H9 (cell line): ENCODE measurements around the gene SEZ6. TPM values are rescaled to one million over a fixed set of nuclear protein-coding genes. Genes with fewer than 3 reads are reported as not detected.

ENCODE experiments used
- DNase-seq: peaks from one replicate; pipeline ENCODE4 v3.0.0-alpha.2; 2017
- H2AFZ ChIP-seq: one replicate; pipeline ENCODE4 v1.6.1; 2013; ENCODE audit warnings: mild to moderate bottlenecking, low read length, control low read depth, moderate library complexity
- H2AK5ac ChIP-seq: 2 replicates; pipeline ENCODE4 v1.6.1; 2013; ENCODE audit warnings: low read length, control low read depth, mixed read lengths; ENCODE audit not compliant: insufficient read length
- H2BK120ac ChIP-seq: one replicate; pipeline ENCODE4 v1.6.1; 2013; ENCODE audit warnings: low read depth, mild to moderate bottlenecking, low read length, control low read depth, inconsistent platforms; ENCODE audit not compliant: poor library complexity, severe bottlenecking
- H2BK12ac ChIP-seq: 2 replicates; pipeline ENCODE4 v1.6.1; 2013; ENCODE audit warnings: low read length, control low read depth, mixed read lengths, low read depth; ENCODE audit not compliant: insufficient read length
- H2BK15ac ChIP-seq: 2 replicates; pipeline ENCODE4 v1.6.1; 2013; ENCODE audit warnings: low read depth, low read length, control low read depth
- H2BK20ac ChIP-seq: one replicate; pipeline ENCODE4 v1.6.1; 2013; ENCODE audit warnings: low read depth, mild to moderate bottlenecking, low read length, control low read depth, inconsistent platforms; ENCODE audit not compliant: poor library complexity, severe bottlenecking
- H2BK5ac ChIP-seq: 2 replicates; pipeline ENCODE4 v1.6.1; 2013; ENCODE audit warnings: low read length, control low read depth, mixed read lengths; ENCODE audit not compliant: insufficient read length
- H3K14ac ChIP-seq: 2 replicates; pipeline ENCODE4 v1.6.1; 2013; ENCODE audit warnings: low read length, control low read depth; ENCODE audit not compliant: insufficient read depth
- H3K18ac ChIP-seq: 2 replicates; pipeline ENCODE4 v1.6.1; 2013; ENCODE audit warnings: low read depth, mild to moderate bottlenecking, mixed read lengths, low read length, control low read depth; ENCODE audit not compliant: insufficient read length
- H3K23ac ChIP-seq: 2 replicates; pipeline ENCODE4 v1.6.1; 2013; ENCODE audit warnings: low read length, control low read depth, mixed read lengths, low read depth; ENCODE audit not compliant: insufficient read length
- H3K23me2 ChIP-seq: 2 replicates; pipeline ENCODE4 v1.6.1; 2013; ENCODE audit warnings: low read depth, mild to moderate bottlenecking, mixed read lengths, low read length, control low read depth; ENCODE audit not compliant: insufficient read length, poor library complexity, severe bottlenecking
- H3K27ac ChIP-seq: 2 replicates; pipeline ENCODE4 v1.5.1; 2013; ENCODE audit warnings: low read length, control low read depth, mixed read lengths, low read depth; ENCODE audit not compliant: insufficient read length
- H3K27me3 ChIP-seq: 2 replicates; pipeline ENCODE4 v1.6.1; 2013; ENCODE audit warnings: low read length, control low read depth, inconsistent platforms; ENCODE audit not compliant: insufficient read depth
- H3K4ac ChIP-seq: 2 replicates; pipeline ENCODE4 v1.6.1; 2013; ENCODE audit warnings: low read depth, mild to moderate bottlenecking, control low read depth, inconsistent platforms, low read length, moderate library complexity
- H3K4me1 ChIP-seq: 2 replicates; pipeline ENCODE4 v1.6.1; 2013; ENCODE audit warnings: low read length, control low read depth, inconsistent platforms; ENCODE audit not compliant: insufficient read depth
- H3K4me2 ChIP-seq: 2 replicates; pipeline ENCODE4 v1.6.1; 2013; ENCODE audit warnings: low read length, control low read depth, mixed read lengths; ENCODE audit not compliant: insufficient read length, insufficient read depth
- H3K56ac ChIP-seq: 2 replicates; pipeline ENCODE4 v1.6.1; 2013; ENCODE audit warnings: low read depth, mild to moderate bottlenecking, mixed read lengths, low read length, control low read depth; ENCODE audit not compliant: insufficient read length
- H3K79me1 ChIP-seq: 2 replicates; pipeline ENCODE4 v1.6.1; 2013; ENCODE audit warnings: low read depth, mild to moderate bottlenecking, moderate library complexity, low read length, control low read depth, inconsistent platforms; ENCODE audit not compliant: insufficient read depth, poor library complexity, severe bottlenecking
- H3K79me2 ChIP-seq: 2 replicates; pipeline ENCODE4 v1.6.1; 2013; ENCODE audit warnings: low read length, control low read depth, inconsistent platforms; ENCODE audit not compliant: insufficient read depth
- H3K9ac ChIP-seq: 2 replicates; pipeline ENCODE4 v1.6.1; 2013; ENCODE audit warnings: low read length, control low read depth, mixed read lengths; ENCODE audit not compliant: insufficient read length; ENCODE audit errors: extremely low read depth
- H3K9me3 ChIP-seq: one replicate; pipeline ENCODE4 v1.6.1; 2013; ENCODE audit warnings: low read depth, low read length, inconsistent platforms; ENCODE audit not compliant: control insufficient read depth
- H3T11ph ChIP-seq: one replicate; pipeline ENCODE4 v1.6.1; 2013; ENCODE audit warnings: mild to moderate bottlenecking, low read length, control low read depth, inconsistent platforms
- H4K20me1 ChIP-seq: one replicate; pipeline ENCODE4 v1.6.1; 2013; ENCODE audit not compliant: control insufficient read depth, insufficient read length, insufficient read depth
- H4K5ac ChIP-seq: 2 replicates; pipeline ENCODE4 v1.6.1; 2013; ENCODE audit warnings: low read depth, mild to moderate bottlenecking, mixed read lengths, low read length, control low read depth; ENCODE audit not compliant: insufficient read length
- H4K8ac ChIP-seq: replicated peaks from 2 replicates; pipeline ENCODE4 v1.6.1; 2013; ENCODE audit warnings: low read length, control low read depth, mixed read lengths, low read depth; ENCODE audit not compliant: insufficient read length
- H4K91ac ChIP-seq: 2 replicates; pipeline ENCODE4 v1.6.1; 2013; ENCODE audit warnings: low read depth, mild to moderate bottlenecking, moderate library complexity, mixed read lengths, low read length, control low read depth; ENCODE audit not compliant: insufficient read length
- H3K27ac Mint-ChIP-seq, 3 experiments: 2 replicates in 2 of 3; 3 replicates in 1 of 3; pipeline ENCODE4 v1.8.0; 2020 to 2021; ENCODE audit warnings: mixed read lengths in 3 of 3, mild to moderate bottlenecking in 1 of 3, moderate library complexity in 1 of 3
- H3K27me3 Mint-ChIP-seq: 2 replicates; pipeline ENCODE4 v1.8.0; 2021; ENCODE audit warnings: low read depth, mild to moderate bottlenecking, moderate library complexity, mixed read lengths
- H3K36me3 Mint-ChIP-seq, 3 experiments: 2 replicates in 2 of 3; 3 replicates in 1 of 3; pipeline ENCODE4 v1.8.0; 2020 to 2021; ENCODE audit warnings: low read depth in 3 of 3, mixed read lengths in 3 of 3; ENCODE audit not compliant: insufficient read depth in 1 of 3
- H3K4me1 Mint-ChIP-seq, 2 experiments: 2 replicates each; pipeline ENCODE4 v1.8.0; 2020; ENCODE audit warnings: mixed read lengths in 2 of 2
- H3K4me3 Mint-ChIP-seq, 2 experiments: 2 replicates in 1 of 2; 3 replicates in 1 of 2; pipeline ENCODE4 v1.8.0; 2020 to 2021; ENCODE audit warnings: mild to moderate bottlenecking in 2 of 2, mixed read lengths in 2 of 2, moderate library complexity in 1 of 2
- H3K9me3 Mint-ChIP-seq, 2 experiments: 2 replicates in 1 of 2; 3 replicates in 1 of 2; pipeline ENCODE4 v1.8.0; 2020; ENCODE audit warnings: mild to moderate bottlenecking in 2 of 2, mixed read lengths in 2 of 2, moderate library complexity in 1 of 2
- WGBS: extraction: QIAGEN DNeasy Blood & Tissue Kit; methylation state at CpG from one replicate; pipeline ENCODE4 v1.1.7; 2013; ENCODE audit warnings: missing lambda C conversion rate, low lambda C conversion rate, mixed read lengths; ENCODE audit not compliant: insufficient read length; ENCODE audit errors: extremely low coverage; 5-methylcytosine and 5-hydroxymethylcytosine counted together
- total RNA-seq: library from RNA; stranded (reverse); gene quantifications from 2 replicates; pipeline ENCODE4 v1.2.1, GENCODE V29; 2021
- TF ChIP-seq, protein P1 (sequence below): fragments of 200-600 bp; sonication (generic); conservative IDR thresholded peaks from 3 replicates; pipeline ENCODE4 v1.8.0; 2021; ENCODE audit warnings: antibody characterized with exemption, mild to moderate bottlenecking

The SEZ6 gene
- total RNA-seq, 1 experiment from 2014 or later, result 1.8 TPM

- H4K5ac ChIP-seq, result no peak overlapping the region
- no peak overlapping the region for H2BK20ac ChIP-seq
- H3K4ac ChIP-seq, result no peak overlapping the region
- H2AK5ac ChIP-seq, result no peak overlapping the region
- no peak overlapping the region for H3T11ph ChIP-seq
- Mint-ChIP-seq H3K4me3 (peak overlapping the region; percentile 9 to 56; a peak in 4 of 5 replicates), H3K27ac (peak overlapping the region; percentile 37 to 79 (median 41); a peak in 4 of 7 replicates), H3K4me1 (peaks cover 59 to 66% of the 10 kb centered on the region in 2 experiments), H3K27me3 (peaks cover 2% of the 10 kb centered on the region), H3K9me3 (no peaks in the 10 kb centered on the region; a peak in 1 of 5 replicates), H3K36me3 (no peaks in the 10 kb centered on the region)
- no peak overlapping the region for H2BK5ac ChIP-seq
- H2BK120ac ChIP-seq, result no peak overlapping the region
- H4K20me1 ChIP-seq, result no peaks in the 10 kb centered on the region
- TF ChIP-seq, protein P1, sequence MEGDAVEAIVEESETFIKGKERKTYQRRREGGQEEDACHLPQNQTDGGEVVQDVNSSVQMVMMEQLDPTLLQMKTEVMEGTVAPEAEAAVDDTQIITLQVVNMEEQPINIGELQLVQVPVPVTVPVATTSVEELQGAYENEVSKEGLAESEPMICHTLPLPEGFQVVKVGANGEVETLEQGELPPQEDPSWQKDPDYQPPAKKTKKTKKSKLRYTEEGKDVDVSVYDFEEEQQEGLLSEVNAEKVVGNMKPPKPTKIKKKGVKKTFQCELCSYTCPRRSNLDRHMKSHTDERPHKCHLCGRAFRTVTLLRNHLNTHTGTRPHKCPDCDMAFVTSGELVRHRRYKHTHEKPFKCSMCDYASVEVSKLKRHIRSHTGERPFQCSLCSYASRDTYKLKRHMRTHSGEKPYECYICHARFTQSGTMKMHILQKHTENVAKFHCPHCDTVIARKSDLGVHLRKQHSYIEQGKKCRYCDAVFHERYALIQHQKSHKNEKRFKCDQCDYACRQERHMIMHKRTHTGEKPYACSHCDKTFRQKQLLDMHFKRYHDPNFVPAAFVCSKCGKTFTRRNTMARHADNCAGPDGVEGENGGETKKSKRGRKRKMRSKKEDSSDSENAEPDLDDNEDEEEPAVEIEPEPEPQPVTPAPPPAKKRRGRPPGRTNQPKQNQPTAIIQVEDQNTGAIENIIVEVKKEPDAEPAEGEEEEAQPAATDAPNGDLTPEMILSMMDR, result no peak
- peaks cover 8% of the 10 kb centered on the region; the same call in 1 of the 2 replicates for H3K4me1 ChIP-seq
- H2BK15ac ChIP-seq, result no peak overlapping the region
- no peaks in the 10 kb centered on the region for H3K27me3 ChIP-seq
- H3K23ac ChIP-seq, result no peak overlapping the region
- no peak overlapping the region for H3K27ac ChIP-seq
- H3K9ac ChIP-seq, result no peak overlapping the region
- H2BK12ac ChIP-seq, result no peak overlapping the region
- peak overlapping the region; percentile 5 for H3K4me2 ChIP-seq
- no peak overlapping the region for H4K91ac ChIP-seq
- H3K56ac ChIP-seq, result no peak overlapping the region
- H2AFZ ChIP-seq, result no peak overlapping the region
- no peaks in the 10 kb centered on the region for H3K79me1 ChIP-seq
- no peaks in the 10 kb centered on the region for H3K79me2 ChIP-seq
- H4K8ac ChIP-seq, result no peak overlapping the region
- H3K18ac ChIP-seq, result no peak overlapping the region
- H3K14ac ChIP-seq, result no peak overlapping the region
- DNase-seq, result no peak
- no peaks in the 10 kb centered on the region for H3K9me3 ChIP-seq
- no CpG with 5 or more reads among the region's 2 CpGs for WGBS
- H3K23me2 ChIP-seq, result no peaks in the 10 kb centered on the region
These were observed 36.9 kb downstream of the SEZ6 start for GRCh38 chr17:28968914-28969295.
